HG03045 (cell line): ENCODE data around the gene OLA1.
A peak's percentile ranks its signal among the peaks of the same experiment; 100 is the strongest.

Experiments
- ATAC-seq: cut with Tn5 transposase; IDR thresholded peaks from one replicate; pipeline ENCODE4 v1.9.1; 2021; ENCODE audit warnings: mild to moderate bottlenecking, moderate library complexity; ENCODE audit not compliant: unreplicated experiment

The OLA1 gene

DNA sequence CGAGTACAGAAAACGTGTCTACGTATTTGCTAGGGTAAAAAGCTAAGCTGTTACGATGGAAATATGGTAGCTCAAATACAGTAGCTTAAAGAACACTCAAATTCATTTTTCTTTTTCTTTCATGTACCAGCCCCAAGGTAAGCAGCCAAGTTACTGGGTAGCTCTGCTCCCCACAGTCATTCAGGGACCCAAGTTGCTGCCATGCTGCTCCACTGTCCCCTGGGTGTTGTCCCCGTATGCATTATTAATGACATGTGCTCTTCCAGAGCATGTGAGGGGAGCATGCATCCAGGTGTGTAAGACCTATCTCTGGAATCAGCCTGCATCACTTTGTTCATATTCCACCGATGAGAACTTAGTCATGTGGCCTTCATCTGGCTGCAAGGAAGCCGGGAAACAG is 178.1 kb downstream of the OLA1 start:
- ATAC-seq, result no peak

DNA sequence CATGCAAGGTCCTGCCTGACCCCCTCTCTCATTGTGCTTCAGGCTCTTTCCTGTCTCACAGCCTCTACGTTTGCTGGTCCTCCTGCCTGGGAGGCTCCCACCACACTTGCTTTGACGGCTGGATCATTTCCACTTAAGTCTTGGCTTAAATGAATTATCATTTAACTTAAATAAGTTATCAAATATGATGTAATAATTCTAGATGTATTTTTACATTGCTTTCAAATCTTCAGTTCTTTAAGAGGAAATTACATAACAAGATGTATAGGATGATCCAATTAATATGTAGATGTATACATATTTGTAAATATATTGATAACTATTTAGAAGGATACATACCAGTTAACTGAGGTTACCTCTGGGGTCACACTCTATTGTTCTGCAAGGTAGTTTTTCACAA is 180.5 kb downstream of the OLA1 start:
- ATAC-seq, result no peak

DNA sequence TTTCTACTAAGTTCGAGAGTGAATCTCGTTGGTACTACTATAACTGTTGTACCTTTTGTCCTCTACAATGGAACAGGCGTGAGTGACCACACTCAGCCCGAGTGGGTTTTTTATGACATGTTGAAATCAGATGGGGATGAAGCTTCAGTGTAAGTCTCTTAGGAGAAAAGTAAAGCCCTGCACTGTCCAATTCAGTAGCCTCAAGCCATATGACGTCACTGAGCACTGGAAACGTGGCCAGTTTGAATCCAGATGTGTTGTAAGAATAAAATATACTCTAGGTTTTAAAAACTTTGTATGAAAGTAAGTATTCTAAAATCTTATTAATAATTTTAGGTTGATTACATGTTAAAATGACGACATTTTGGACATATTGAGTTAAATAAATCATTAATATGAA is 181.5 kb downstream of the OLA1 start:
- ATAC-seq, result no peak

DNA sequence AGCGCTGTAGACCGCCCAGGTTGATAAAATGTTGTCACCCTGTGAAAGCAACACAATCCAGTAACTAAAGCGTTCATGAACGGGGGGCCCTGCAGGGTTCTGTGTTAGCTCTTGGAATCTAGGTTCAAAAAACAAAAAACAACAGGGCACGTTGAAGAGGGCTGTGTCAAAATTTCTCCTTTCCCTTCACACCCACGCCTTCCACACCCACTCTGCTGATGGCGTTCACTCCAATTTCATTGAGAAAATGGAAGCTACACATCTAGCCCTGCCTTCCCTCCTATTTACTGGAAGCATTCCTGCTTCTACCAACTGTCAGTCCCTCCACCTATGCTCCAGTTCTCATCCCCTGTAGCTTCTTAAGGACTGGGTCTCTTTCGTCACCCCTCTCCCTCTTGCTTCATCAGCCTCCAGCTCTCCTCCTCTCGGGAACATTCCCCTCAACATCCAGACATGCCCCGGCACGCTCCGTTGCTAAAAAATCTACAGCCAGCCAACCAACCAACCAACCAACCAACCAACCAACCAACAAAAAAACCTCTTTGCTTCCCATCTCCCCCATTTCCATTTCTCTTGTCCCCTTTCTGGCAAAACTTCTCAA is 184.7 kb downstream of the OLA1 start:
- ATAC-seq, result no peak

DNA sequence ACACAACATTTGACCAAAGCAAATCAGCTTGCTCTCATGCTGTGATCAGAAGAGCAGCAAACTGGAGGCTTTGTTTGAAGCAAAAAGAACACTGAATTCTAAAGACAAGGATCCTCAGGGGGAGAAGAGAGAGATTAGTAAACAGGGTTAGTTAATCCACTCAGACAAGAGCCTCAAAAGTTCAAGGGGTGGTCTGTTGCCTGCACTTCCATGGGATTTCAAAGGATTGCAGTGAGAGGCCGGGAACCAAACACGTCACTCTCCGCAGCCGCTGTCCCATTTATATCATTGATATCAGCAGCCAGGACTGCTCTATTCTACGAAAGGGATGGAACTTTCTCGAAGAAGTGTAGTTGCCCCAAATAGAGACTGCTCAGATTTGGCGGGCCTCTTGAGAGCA is 185.4 kb downstream of the OLA1 start:
- ATAC-seq, result no peak

DNA sequence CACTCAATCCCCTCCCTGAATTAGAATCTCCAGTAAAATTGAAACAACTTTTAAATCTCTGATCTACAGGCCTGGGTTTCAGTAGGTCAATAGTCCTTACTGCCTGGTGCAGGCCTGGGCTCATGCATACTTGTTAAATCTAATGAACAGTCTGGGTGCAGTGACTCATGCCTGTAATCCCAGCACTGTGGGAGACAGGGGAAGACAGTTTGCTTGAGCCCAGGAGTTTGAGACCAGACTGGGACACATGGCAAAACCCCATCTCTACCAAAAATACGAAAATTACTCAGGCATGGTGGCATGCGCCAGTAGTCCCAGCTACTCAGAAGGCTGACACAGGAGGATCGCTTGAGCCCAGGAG is 188.5 kb downstream of the OLA1 start:
- no peak for ATAC-seq

DNA sequence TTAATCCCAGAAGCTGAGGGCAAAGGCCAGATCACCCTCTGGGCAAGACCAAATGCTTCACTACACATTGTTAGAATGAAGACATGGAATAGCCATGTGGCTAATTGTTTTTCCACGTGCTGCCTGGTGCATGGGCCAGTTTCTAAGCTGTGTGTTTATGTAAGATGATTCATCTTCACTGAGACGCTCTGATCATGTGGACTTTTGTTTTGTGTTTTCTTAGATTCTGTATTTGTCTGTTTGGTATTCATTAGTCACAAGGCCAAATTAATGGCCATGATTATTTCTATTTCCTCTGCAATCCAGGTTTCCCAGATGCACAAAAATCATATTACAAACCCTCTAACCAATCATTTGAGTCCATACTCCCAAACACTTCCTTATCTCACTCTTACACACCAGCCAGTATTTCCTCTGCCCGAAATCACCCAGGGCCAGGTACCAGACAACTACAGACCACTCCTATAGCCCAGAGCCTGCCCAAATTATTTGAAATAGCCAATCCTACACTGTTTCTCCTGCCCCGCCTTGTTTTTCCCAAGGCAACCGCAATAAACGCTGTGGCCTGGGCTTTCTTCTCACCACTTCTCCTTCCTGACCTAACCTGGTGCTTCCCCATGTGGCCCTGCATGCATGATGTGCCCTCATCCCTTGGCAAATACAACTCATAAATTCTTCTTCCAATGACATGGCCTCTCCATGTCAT is 189.0 kb downstream of the OLA1 start:
- ATAC-seq, result no peak

DNA sequence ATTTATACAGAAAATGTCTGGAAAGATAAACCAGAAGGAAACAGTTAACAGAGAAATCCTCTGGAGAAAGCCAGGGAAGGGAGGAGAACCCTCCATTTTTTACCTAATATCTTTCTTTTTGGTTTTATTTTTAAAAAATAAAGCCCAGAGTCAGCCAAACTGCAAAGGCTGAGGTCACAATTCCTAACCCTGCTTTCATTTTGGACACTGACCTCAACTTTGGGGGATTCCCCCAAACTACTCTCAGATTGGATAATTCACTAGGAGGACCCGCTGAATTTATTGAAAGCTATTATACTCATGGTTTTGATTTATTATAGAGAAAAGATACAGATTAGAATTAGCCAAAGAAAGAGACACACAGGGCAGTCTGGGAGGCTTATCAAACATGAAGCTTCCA is 189.9 kb downstream of the OLA1 start:
- no peak for ATAC-seq

DNA sequence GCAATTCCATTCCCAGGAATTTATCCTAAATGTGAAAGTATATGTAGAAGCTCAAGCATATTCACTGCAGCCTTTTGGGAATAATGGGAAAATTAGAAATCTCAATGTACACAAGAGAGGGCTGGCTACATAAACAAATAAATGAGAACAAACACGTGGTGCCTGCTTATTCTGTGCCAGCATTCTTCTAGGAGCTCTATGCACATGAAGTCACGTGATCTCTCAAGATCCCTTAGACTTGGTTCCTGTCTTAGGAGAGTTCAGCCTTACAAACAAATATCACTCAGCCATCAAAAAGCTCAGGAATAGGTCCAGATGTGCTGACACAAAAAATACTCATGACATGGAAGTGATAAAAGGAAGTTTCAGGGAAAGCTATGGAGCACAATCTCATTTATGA is 190.3 kb downstream of the OLA1 start:
- no peak for ATAC-seq

DNA sequence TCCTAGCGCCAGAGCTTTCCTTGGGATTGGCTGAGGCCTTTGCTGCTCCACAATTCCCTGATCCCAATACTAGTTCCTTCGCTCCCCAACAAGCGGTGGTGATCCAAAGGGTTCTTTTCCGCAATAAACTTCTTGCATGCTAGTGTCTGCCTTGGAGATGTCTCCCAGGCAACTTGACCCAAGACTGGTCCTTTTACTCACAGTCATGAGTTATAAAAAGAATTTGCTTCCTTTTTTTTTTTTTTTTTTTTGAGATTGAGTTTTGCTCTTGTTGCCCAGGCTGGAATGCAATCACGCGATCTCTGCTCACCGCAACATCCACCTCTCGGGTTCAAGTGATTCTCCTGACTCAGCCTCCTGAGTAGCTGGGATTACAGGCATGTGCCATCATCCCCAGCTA is 193.4 kb downstream of the OLA1 start:
- no peak for ATAC-seq

DNA sequence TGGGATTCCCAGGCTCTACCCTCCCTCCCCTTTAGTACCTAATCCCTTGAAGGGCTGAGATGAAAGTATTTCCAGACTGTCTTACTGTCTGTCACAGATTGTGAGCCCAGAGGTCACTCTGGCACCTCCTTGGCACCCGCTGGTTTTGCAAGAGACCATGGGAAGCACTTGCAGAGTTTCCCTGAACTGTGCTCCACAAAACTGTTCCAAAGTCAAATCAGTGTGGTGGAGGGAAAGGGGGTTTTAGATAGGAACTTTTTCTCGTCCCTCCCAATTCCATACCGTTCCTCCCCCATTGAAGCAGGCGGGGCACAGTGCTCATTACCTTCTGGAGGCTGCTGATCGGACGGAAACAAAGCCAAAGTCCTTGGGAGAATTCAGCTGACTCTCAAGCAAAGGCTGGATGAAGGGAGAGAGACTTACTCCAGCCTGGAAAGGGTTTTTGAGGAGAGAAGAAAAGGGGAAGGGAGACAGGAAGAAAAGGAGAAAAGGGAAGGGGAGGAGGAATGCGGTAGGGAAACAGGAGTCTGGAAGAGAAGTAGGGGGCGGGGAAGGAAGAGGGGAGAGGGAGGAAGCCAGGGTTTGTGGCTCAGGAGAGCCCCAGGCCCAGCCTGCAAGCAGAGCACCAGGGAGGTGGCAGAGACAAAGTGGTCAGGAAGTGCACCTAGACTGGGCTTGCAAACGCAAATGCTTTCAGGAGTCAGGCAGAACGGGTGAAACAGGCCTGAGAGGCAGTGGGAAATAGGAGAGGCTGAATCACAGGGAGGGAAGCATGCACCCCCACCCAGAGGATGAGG is 194.8 kb downstream of the OLA1 start:
- ATAC-seq, result no peak

DNA sequence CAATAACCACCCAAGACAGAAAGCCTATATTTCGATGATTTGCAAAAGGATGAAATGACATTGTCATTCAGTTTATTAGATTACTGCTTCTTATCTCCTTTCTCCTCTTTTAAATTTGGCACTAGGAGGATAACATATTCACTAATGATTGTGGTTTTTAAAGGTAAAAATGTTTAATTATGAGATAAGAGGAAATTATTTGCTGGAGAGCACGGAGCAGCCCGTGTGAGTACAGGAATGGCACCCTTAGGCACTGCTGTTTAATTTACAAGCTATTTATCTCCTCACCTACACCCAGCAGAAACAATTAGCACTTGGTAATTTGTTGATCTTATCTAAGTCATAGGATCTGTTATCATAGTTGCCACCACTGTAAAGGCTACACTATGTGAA is 195.8 kb downstream of the OLA1 start:
- no peak for ATAC-seq

DNA sequence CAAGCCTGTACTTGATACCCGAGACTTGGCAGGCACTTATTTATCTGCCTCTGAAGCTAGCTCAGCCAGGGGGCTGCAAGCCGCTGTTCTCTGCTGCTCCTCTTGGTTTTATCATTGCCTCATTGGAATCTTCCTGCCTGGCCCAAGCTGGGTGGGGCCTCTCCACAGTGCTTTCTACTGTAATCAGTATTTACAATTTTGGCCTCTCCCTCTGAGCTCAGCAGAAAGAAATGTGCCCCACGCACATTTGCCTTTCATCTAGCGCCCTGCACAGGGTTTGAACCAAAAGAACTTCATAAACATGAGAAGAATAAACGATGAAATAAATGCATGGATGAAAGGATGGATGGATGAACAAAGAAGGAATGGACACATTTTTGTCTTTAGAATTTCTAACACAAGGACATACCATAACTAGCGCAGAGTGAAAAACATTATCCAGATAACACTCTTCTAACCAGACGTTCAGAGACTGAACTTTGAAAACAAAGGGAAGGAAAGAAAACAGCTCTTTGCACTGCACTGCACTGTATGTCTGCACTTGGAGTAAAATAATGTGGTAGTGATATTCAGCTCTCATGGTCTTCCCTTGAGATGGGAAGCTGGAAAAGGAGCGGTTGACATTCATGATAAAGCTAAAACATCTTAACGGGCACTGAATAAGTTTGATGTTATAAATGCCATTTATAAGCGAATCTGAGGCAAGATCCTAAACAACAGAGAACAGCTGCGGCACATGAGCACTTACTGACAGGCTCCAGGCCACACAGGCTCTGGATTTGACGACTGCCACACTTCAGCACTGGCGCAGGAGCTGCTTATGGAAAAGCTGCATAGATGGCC is 196.4 kb downstream of the OLA1 start:
- ATAC-seq, result no peak

DNA sequence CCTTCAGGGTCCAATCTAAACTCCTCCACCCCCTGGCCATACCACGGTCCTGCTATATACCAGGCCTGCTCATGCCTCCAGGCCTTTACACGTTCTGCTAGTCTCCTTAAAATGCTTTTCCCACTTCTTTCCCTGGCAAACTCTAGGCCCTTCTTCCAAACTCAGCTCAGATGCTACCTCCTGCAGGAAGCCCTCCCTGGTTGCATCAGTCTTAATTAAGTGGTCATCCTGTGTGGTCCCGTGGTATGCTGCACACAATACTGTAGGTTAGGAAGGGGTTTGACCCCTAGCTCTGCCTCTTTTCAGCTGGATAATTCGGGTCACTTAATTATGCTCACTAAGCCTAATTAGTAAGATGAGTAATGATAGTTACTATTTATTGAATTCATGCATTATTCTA is 197.3 kb downstream of the OLA1 start:
- ATAC-seq, result no peak

DNA sequence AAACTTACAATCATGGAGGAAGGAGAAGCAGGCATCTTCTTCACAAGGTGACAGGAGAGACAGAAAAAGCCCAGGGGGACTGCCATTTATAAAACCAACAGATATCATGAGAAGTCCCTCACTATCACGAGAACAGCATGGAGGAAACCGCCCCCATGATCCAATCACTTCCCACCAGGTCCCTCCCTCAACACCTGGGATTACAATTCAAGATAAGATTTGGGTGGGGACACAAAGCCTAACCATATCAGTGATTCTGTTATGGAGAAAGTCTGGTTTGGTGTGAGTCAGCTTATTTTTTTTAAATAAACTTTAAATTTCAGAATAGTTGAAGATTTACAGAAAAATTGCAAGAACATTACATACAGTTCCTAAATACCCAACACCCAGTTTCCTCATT is 198.4 kb downstream of the OLA1 start:
- no peak for ATAC-seq

DNA sequence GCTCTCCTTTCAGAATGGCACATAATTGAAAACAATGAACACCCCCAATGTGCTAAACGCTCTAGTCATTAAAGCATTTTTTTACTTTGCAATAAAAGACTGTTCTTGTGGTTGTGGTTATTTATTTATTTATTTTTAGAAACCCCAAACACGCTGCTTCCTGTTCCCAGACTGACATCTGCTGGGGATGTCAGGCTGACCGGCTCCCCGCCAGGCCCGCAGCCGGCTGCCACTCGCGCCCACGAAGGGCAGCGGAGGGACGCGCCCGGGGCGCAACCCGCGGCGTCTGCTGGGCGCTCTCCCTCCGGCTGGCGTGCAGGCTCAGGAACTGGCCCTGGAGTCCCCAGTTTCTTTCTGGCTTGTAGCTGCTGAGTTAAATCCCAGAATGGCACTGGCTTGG is 200.1 kb downstream of the OLA1 start:
- no peak for ATAC-seq

DNA sequence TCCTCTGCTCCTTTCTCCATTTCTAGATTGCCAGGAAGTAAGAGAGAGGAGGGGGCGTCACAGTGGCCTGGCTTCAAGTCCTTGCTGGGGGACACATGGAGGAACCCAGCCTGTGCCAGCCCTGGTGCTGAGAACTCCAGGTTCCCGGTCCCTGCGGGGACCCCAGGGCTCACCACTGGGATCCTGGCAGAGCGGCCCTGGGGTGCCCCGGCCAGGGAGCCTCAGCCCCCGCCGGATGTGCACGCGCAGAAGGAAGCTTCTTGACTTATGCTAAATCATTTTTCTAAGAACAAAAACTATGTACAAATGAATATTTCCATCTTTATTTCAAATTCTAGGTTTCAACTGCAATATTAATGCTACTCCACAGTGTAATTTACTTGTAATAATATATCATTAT is 200.6 kb downstream of the OLA1 start:
- ATAC-seq, result no peak

DNA sequence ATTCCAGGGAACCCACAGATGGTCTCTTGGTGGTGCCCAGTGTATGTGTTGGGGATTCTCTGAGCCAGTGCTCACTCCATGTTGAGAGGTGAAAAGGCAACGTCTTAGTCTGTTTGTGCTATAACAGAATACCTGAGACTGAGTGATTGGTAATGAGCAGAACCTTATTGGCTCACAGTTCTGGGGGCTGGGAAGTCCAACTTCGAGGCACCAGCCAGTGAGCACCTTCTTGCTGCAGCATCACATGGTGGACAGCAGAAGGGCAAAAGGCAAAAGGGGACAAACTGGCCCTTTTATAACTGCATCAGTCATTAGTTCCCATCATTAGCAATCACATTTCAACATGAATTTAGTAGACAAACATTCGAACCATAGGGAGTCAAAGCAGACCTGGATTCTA is 202.2 kb downstream of the OLA1 start:
- ATAC-seq, result no peak

DNA sequence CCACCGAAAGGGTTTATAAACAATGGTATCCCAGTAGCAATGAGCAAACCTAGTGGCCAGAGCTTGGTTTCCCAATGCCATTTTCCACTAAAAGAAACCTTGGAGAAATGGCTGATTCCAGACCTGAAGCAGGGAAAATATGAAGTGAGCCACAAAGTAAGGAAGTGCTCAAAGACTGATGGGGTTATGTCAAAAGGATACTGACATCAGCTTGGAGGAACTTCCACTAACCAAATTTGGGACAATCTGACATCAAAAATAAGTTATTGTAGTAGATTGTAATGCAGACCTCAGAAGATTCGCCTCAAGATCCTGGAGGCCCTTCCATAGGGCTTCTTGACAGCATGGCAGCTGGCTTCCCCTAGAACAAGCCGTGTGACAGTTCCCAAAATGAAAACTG is 203.8 kb downstream of the OLA1 start:
- no peak for ATAC-seq

DNA sequence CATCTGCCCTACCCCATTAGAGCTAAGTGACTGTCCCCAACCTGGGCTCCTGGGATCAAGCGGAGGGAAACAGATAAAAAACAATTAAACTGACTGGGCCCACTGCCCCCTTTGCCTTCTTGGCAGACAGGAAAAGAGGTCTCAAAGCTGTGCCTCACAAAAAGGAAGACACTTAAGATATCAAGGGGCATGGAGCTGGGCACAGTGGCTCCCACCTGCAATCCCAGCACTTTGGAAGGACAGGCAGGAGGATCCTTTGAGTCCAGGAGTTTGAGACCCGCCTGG is 208.0 kb downstream of the OLA1 start:
- no peak for ATAC-seq

DNA sequence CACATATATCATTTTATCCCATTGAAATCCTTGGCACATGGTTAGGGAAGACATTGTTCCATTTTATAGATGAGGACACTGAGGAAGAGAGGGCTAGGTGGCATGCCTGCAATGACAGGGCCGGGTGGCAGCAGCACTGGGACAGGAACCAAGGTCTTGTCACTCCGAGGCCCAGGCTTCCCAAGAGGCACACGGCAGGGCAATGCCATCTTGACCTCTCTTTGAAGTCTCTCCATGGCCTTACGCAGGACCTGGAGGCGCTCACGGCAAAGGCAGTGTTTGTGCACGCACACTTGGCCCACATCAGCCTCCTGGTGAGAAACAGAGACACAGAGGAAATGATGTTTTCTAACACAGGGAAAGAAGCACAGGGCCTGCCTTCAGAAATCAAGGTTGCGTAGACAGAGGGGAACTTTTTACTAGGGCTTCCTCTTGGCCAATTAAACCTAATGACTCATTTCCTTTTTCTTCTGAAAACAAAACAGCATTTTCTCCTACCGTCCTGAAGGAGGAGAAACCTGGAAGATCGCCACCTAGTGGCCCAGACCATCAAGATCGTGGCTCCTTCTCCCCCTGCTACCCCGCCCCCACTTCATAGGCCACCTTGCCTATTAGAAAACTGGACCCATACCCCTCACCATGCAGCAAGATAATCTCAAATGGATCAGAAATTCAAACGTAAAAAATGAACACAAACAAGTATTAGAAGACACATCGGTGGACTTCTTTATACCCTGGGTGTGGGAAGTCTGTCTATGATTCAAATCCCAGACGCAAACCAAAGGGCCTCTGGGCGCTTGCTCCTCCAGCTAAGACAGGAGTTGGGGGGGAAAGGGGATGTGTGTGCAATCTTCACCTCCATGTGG is 208.5 kb downstream of the OLA1 start:
- ATAC-seq, result peak; percentile 83
